OCI-LY3 (cell line): ENCODE results near the gene MPHOSPH6.

Experiments used
- CTCF ChIP-seq: fragments of 200-600, 300-600 bp; sonication (generic); IDR thresholded peaks from 2 replicates; pipeline ENCODE4 v1.5.1; 2014; ENCODE audit warnings: antibody characterized with exemption, low read length, low read depth
- EZH2phosphoT487 ChIP-seq: fragments of 200-600 bp; shearing (Covaris generic); IDR thresholded peaks from 2 replicates; pipeline ENCODE4 v1.6.1; 2018; ENCODE audit warnings: antibody characterized with exemption, mixed run types, low read depth

GRCh38 chr16:82124651-82125050 is 45.4 kb downstream of the MPHOSPH6 start:
- no peak for TF ChIP-seq CTCF
- TF ChIP-seq EZH2phosphoT487: no peak
